Activated T-helper 17 cell treated with anti-CD3 and anti-CD28 coated beads, Interleukin-2, amount 50 U/mL, for 72 hours (primary cell): ENCODE data around the gene TPSD1. TPM values are rescaled to one million over a fixed set of nuclear protein-coding genes. Genes with fewer than 3 reads are reported as not detected.
"Not testable (repeated sequence)": the region's sequence is repeated elsewhere in the genome, so short reads cannot be mapped to it uniquely, and the experiment has no call there.

Source experiments
- ATAC-seq: fragments of 150-1000 bp; cut with Tn5 transposase; replicated peaks from 2 replicates; pipeline ENCODE4 v1.10.0; 2021; ENCODE audit warnings: mild to moderate bottlenecking, moderate library complexity
- H3K27ac Mint-ChIP-seq: one replicate; pipeline ENCODE4 v1.8.0; 2022; ENCODE audit warnings: mixed read lengths
- H3K27me3 Mint-ChIP-seq: one replicate; pipeline ENCODE4 v1.8.0; 2022; ENCODE audit warnings: mixed read lengths
- H3K36me3 Mint-ChIP-seq: one replicate; pipeline ENCODE4 v1.8.0; 2022; ENCODE audit warnings: low read depth, mild to moderate bottlenecking, mixed read lengths
- H3K4me1 Mint-ChIP-seq: one replicate; pipeline ENCODE4 v1.8.0; 2022; ENCODE audit warnings: mixed read lengths
- H3K4me3 Mint-ChIP-seq: one replicate; pipeline ENCODE4 v1.8.0; 2022; ENCODE audit warnings: mild to moderate bottlenecking, mixed read lengths
- H3K9me3 Mint-ChIP-seq: one replicate; pipeline ENCODE4 v1.8.0; 2022; ENCODE audit warnings: mixed read lengths
- total RNA-seq, 2 donors: library from RNA; stranded (reverse); gene quantifications; one replicate each; pipeline ENCODE4 v1.2.3, GENCODE V29; 2022

Gene TPSD1
- total RNA-seq, 2 donors from 2014 or later, result not detected

- no peak overlapping the region for H3K27ac Mint-ChIP-seq
These were observed 4.3 kb downstream of the TPSD1 start for GRCh38 chr16:1260101-1260680.

DNA sequence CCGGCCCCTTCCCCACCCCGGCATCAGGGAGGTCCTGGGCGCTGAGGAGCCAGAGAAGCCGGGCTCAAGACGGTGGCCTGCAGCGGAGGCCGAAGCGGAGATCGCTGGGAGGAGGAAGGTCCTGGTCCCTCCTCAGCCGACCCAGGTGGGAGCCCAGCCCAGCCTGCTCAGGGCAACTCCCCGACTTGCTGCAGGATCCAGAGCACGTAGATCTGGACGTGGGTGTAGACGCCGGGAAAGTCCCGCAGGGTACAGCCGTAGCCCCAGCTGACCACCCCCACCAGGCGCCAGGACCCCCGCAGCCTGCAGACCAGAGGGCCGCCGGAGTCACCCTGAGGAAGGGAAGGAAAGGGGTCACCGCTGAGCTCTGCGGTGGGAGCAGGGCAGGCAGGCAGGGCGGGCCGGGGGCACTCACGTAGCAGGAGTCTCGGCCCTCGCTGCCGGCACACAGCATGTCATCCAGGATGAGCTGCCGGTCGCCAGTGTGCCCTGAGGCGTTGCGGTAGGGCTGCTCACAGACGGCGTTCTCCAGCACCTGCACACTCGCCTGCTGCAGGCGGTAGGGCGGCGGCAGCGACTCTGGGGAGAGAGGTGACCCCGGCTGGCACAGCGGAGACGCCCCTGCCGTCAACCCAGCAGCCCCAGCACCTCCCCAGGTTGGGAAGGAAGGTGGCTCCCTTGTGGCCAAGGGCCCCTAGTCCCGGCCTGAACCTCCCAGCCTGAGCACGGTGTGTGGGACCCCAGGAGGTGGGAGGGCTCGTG lies 5.4 kb downstream of the TPSD1 start:
- Mint-ChIP-seq H3K4me3 (peak overlapping the region; percentile 45), H3K4me1 (peaks cover 4% of the 10 kb centered on the region), H3K27ac (no peak overlapping the region), H3K9me3 (peaks cover 7% of the 10 kb centered on the region), H3K27me3 (peaks cover 14% of the 10 kb centered on the region), H3K36me3 (no peaks in the 10 kb centered on the region)
- ATAC-seq, result peak; percentile 80

More at GRCh38 chr16:1260101-1260680, 4.3 kb downstream of the TPSD1 start:
- no peak for ATAC-seq
- H3K4me1 Mint-ChIP-seq, result peaks cover 4% of the 10 kb centered on the region
- no peaks in the 10 kb centered on the region for H3K36me3 Mint-ChIP-seq
- H3K27me3 Mint-ChIP-seq, result peaks cover 14% of the 10 kb centered on the region
- peak overlapping the region; percentile 45 for H3K4me3 Mint-ChIP-seq
- peaks cover 7% of the 10 kb centered on the region for H3K9me3 Mint-ChIP-seq

GRCh38 chr16:1262210-1262845 lies 6.5 kb downstream of the TPSD1 start:
- H3K27ac Mint-ChIP-seq, result no peak overlapping the region
- peaks cover 14% of the 10 kb centered on the region for H3K27me3 Mint-ChIP-seq
- H3K4me1 Mint-ChIP-seq, result peaks cover 4% of the 10 kb centered on the region
- H3K9me3 Mint-ChIP-seq, result peaks cover 7% of the 10 kb centered on the region
- ATAC-seq, result no peak
- H3K4me3 Mint-ChIP-seq, result no peak overlapping the region
- no peaks in the 10 kb centered on the region for H3K36me3 Mint-ChIP-seq

- Mint-ChIP-seq H3K27me3 (peaks cover 14% of the 10 kb centered on the region), H3K27ac (no peak overlapping the region), H3K36me3 (no peaks in the 10 kb centered on the region), H3K4me3 (no peak overlapping the region), H3K9me3 (peaks cover 7% of the 10 kb centered on the region), H3K4me1 (peaks cover 4% of the 10 kb centered on the region)
- ATAC-seq, result no peak
These were observed 7.0 kb downstream of the TPSD1 start for GRCh38 chr16:1262846-1263221.

DNA sequence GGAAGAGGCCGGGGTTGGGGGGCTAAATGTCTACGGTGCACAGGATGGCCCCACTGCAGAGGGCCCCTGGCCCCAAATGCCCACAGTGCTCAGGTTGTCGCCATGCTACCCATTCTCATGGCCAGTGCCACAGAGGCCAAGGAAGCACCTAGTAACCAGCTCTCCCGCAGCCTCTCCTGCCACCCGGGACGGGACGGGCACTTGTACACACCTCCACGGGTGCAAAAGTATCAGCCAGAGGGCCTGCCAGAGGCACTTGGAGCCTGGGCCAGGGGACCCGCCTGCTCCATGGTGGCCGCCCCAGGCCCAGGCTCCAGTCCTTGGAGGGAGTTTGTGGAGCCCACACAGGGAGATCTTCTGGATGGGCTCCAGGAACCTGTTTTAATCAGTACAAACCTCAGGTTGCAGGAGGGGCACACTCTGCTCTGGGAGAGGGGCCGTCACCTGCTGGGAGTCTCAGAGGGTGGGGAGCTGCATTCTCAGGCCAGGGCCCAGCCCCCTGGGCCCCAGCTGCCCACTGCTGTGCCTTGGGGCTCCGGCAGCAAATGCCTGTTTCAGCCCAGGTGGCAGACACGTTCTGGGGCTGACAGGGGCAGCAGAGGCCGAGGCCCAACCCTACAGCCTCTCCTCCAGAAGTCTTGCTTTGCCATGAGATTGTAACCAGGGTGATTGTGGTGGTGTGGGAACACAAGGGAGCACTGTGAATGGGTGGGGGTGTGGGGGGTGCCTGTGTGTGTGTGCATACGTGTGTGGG lies 7.9 kb downstream of the TPSD1 start:
- no peak for ATAC-seq
- Mint-ChIP-seq H3K4me3 (no peak overlapping the region), H3K36me3 (no peaks in the 10 kb centered on the region), H3K4me1 (peaks cover 4% of the 10 kb centered on the region), H3K27me3 (peaks cover 14% of the 10 kb centered on the region), H3K9me3 (peaks cover 7% of the 10 kb centered on the region), H3K27ac (no peak overlapping the region)

DNA sequence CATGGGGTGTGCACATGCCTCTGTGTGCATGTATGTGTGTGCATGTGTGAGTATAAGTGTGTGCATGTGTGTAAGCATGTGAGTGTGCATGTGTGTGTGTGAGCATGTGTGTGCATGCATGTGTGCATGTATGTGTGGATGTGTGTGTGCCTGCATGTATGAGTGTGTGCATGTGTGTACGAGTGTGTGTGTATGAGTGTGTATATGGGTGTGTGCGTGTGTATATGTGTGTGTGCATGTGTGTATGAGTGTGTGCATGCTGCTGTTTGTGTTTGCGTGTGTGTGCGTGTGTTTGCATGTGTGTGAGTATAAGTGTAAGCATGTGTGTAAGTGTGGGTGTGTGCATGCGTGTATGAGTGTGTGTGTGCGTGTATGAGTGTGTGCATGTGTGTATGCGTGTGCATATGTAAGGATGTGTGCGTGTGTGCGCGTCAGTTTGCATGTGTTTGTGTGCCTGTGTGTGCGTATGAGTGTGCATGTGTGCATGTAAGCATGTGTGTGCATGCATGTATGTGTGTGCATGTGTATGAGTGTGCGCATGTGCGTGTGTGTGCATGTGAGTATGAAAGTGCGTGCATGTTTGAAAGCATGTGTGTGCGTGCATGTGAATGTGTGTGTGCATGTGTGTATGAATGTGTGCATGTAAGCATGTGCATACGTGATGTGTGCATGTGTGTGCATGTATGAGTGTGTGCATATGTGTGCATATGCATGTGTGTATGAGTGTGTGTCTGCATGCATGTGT lies 8.6 kb downstream of the TPSD1 start:
- H3K27ac Mint-ChIP-seq, result no peak overlapping the region
- ATAC-seq, result no peak

DNA sequence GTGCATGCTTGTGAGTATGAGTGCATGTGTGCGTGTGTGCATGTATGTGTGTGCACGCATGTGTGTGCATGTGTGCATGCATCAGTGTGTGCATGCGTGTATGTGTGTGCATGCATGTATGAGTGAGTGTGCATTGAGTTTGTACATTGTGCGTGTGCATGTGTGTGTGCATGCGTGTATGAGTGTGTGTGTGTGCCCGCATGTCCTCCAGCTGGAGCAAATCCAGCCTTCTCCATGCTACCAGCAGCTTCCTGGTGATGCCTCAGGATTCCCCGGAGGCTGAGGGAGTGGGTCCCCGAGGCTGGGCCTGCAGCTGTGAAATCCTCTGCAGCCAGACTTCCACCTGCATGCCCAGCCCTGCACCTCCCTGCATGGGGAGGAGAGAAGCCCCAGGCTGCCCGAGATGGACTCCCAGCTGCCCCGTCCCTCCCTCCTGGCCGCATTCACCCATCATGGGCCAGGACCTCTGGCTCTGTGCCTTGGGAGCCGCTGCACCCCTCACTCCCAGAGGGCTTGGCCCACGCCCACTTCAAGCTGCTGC lies 9.3 kb downstream of the TPSD1 start:
- Mint-ChIP-seq H3K9me3 (peaks cover 7% of the 10 kb centered on the region), H3K27ac (no peak overlapping the region), H3K36me3 (no peaks in the 10 kb centered on the region), H3K27me3 (peaks cover 7% of the 10 kb centered on the region), H3K4me3 (no peak overlapping the region), H3K4me1 (peaks cover 4% of the 10 kb centered on the region)
- no peak for ATAC-seq

More for the DNA sequence above, 8.6 kb downstream of the TPSD1 start:
- no peak overlapping the region for H3K4me3 Mint-ChIP-seq
- no peaks in the 10 kb centered on the region for H3K36me3 Mint-ChIP-seq
- H3K27me3 Mint-ChIP-seq, result peaks cover 10% of the 10 kb centered on the region
- peaks cover 7% of the 10 kb centered on the region for H3K9me3 Mint-ChIP-seq
- H3K4me1 Mint-ChIP-seq, result peaks cover 4% of the 10 kb centered on the region

GRCh38 chr16:1265826-1266225 lies 10.0 kb downstream of the TPSD1 start:
- no peak for ATAC-seq
- H3K4me1 Mint-ChIP-seq, result peaks cover 4% of the 10 kb centered on the region
- H3K4me3 Mint-ChIP-seq, result no peak overlapping the region
- H3K27me3 Mint-ChIP-seq, result peaks cover under 1% of the 10 kb centered on the region
- H3K36me3 Mint-ChIP-seq, result no peaks in the 10 kb centered on the region
- no peak overlapping the region for H3K27ac Mint-ChIP-seq
- H3K9me3 Mint-ChIP-seq, result peaks cover 7% of the 10 kb centered on the region

GRCh38 chr16:1269418-1269817 lies 13.5 kb downstream of the TPSD1 start:
- not testable (repeated sequence) for H3K9me3 Mint-ChIP-seq, H3K27ac Mint-ChIP-seq, H3K36me3 Mint-ChIP-seq, ATAC-seq, H3K27me3 Mint-ChIP-seq, H3K4me3 Mint-ChIP-seq, H3K4me1 Mint-ChIP-seq

DNA sequence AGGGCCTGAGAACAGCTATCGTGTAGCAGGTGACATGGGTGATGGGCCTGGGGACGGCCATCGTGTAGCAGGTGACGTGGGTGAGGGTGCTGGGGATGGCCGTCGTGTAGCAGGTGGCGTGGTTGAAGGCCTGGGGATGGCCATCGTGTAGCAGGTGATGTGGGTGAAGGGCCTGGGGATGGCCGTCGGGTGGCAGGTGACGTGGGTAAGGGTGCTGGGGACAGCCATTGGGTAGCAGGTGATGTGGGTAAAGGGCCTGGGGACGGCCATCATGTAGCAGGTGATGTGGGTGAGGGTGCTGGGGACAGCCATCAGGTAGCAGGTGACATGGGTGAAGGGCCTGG lies 15.5 kb downstream of the TPSD1 start:
- H3K9me3 Mint-ChIP-seq, result no peaks in the 10 kb centered on the region
- H3K4me3 Mint-ChIP-seq, result no peak overlapping the region
- H3K36me3 Mint-ChIP-seq, result no peaks in the 10 kb centered on the region
- H3K27ac Mint-ChIP-seq, result no peak overlapping the region
- H3K4me1 Mint-ChIP-seq, result no peaks in the 10 kb centered on the region
- no peak for ATAC-seq
- H3K27me3 Mint-ChIP-seq, result peaks cover 17% of the 10 kb centered on the region

- not testable (repeated sequence) for H3K36me3 Mint-ChIP-seq, ATAC-seq, H3K4me3 Mint-ChIP-seq, H3K4me1 Mint-ChIP-seq, H3K27ac Mint-ChIP-seq, H3K9me3 Mint-ChIP-seq
- peaks cover 17% of the 10 kb centered on the region for H3K27me3 Mint-ChIP-seq
These were observed 16.0 kb downstream of the TPSD1 start for GRCh38 chr16:1271724-1272413.

GRCh38 chr16:1272453-1273198 lies 16.8 kb downstream of the TPSD1 start:
- H3K36me3 Mint-ChIP-seq, result no peaks in the 10 kb centered on the region
- no peak overlapping the region for H3K27ac Mint-ChIP-seq
- H3K4me1 Mint-ChIP-seq, result no peaks in the 10 kb centered on the region
- no peak overlapping the region for H3K4me3 Mint-ChIP-seq
- ATAC-seq, result no peak
- no peaks in the 10 kb centered on the region for H3K9me3 Mint-ChIP-seq
- H3K27me3 Mint-ChIP-seq, result peaks cover 18% of the 10 kb centered on the region

- no peak for ATAC-seq
- H3K27me3 Mint-ChIP-seq, result peaks cover 20% of the 10 kb centered on the region
- H3K4me1 Mint-ChIP-seq, result no peaks in the 10 kb centered on the region
- H3K36me3 Mint-ChIP-seq, result no peaks in the 10 kb centered on the region
- H3K27ac Mint-ChIP-seq, result no peak overlapping the region
- H3K4me3 Mint-ChIP-seq, result no peak overlapping the region
- H3K9me3 Mint-ChIP-seq, result no peaks in the 10 kb centered on the region
These were observed 17.9 kb downstream of the TPSD1 start for GRCh38 chr16:1273816-1274215.
